ENCODE data around the gene PRDM1. TPM values are rescaled to one million over a fixed set of nuclear protein-coding genes. Genes with fewer than 3 reads are reported as not detected.

PRDM1 gene
- total RNA-seq, 2 experiments from 2014 or later: 24.6 to 24.7 TPM

DNA sequence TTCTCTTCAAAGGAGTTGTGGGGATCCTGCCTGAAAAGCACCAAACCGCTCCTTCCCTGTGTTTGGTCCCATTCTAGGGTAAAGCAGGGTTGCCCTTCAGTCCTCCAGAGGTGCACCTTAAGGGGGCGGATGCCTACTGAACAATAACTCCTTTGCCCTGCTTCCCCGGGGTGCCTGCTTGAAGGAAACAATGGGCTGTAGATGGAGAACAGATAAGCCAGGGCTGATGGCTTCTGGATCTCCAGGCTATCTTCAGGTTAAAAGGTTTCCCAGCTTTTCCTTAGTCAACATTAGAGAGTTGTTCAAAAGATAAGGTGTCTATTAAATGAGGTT, 5.4 kb upstream of the PRDM1 start:
- Mint-ChIP-seq H3K4me3 (no peak overlapping the region), H3K27me3 (peaks cover 20% of the 10 kb centered on the region), H3K4me1 (ENCODE audit: low read depth) (peaks cover 28% of the 10 kb centered on the region), H3K27ac (no peak overlapping the region), H3K36me3 (ENCODE audit: low read depth) (no peaks in the 10 kb centered on the region), H3K9me3 (no peaks in the 10 kb centered on the region)
- DNase-seq (no peak), ATAC-seq (no peak)
- TF ChIP-seq, protein P1, sequence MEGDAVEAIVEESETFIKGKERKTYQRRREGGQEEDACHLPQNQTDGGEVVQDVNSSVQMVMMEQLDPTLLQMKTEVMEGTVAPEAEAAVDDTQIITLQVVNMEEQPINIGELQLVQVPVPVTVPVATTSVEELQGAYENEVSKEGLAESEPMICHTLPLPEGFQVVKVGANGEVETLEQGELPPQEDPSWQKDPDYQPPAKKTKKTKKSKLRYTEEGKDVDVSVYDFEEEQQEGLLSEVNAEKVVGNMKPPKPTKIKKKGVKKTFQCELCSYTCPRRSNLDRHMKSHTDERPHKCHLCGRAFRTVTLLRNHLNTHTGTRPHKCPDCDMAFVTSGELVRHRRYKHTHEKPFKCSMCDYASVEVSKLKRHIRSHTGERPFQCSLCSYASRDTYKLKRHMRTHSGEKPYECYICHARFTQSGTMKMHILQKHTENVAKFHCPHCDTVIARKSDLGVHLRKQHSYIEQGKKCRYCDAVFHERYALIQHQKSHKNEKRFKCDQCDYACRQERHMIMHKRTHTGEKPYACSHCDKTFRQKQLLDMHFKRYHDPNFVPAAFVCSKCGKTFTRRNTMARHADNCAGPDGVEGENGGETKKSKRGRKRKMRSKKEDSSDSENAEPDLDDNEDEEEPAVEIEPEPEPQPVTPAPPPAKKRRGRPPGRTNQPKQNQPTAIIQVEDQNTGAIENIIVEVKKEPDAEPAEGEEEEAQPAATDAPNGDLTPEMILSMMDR (IDR thresholded peaks at IDR 0.05): no peak
- POLR2A ChIA-PET: no interaction called here
- intact Hi-C loops (cut with micrococcal nuclease): no loop called here
- CTCF ChIA-PET: interaction anchor here (1.0 to 1.5 kb wide), 3 partner anchors 9 to 143 kb away, joined by 3 to 5 read pairs (median 4); no protein-coding TSS in a partner anchor

DNA sequence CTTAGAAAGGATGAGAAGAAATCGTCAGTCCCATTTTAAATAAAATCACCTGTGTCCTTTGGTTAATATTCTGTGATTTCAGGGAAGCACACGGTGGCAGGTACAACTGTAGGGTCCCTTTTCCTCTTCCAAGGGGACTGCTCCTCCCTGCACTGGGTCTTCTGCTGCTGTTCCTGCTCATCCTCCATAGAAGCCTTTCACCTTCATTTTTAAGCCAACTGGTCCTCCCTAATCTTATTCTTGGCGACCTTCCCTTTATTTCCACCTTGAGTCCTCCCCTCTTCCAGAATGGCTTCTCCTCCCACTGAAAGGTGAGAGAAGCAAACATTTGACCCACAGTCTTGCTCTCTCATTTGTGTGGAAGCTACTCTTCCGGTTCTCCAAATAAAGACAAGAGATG, 4.4 kb upstream of the PRDM1 start:
- TF ChIP-seq, protein P1 (IDR thresholded peaks at IDR 0.05): no peak
- ATAC-seq: no peak
- H3K27ac Mint-ChIP-seq: no peak overlapping the region
- H3K4me3 Mint-ChIP-seq: no peak overlapping the region
- ChIA-PET POLR2A (no interaction called here), CTCF (interaction anchor here (2.5 kb wide), 1 partner anchor 141 kb away, joined by 15 read pairs; no protein-coding TSS in a partner anchor)
- H3K4me1 Mint-ChIP-seq (ENCODE audit: low read depth): peaks cover 35% of the 10 kb centered on the region
- H3K9me3 Mint-ChIP-seq: no peaks in the 10 kb centered on the region
- DNase-seq: no peak
- H3K36me3 Mint-ChIP-seq (ENCODE audit: low read depth): no peaks in the 10 kb centered on the region
- peaks cover 25% of the 10 kb centered on the region for H3K27me3 Mint-ChIP-seq
- intact Hi-C loops (cut with micrococcal nuclease): no loop called here

DNA sequence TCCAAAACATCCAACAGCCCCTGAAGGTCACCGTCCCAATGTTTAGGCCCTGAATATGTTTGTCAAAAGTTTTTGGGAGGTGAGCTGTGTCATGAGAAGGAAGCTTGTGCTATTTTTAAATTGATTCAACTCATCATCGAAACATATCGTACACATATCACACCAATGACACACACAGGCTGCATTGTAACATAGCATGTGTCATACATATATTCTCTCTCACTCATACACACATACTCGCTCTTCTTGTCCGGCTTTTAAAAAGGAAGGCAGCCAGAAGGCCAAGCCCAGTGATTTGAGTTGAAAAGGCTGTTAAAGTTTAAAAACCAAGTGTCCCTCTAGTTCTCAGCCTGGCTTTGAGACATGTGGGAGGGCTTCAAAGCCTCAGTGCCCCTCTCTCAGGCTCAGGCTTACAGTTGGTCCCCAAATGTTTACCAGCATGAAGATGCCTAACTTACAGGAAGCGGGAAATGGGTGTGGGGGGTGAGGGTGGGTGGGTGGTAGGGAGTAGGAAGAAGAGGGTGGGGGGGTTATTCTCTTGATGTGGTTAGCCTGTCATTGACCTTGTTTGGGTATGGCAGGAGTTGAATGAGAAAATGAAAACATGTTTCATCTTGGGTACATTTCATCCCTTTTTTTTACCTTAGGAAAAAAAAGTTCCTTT, 3.3 kb upstream of the PRDM1 start:
- no peaks in the 10 kb centered on the region for H3K9me3 Mint-ChIP-seq
- POLR2A ChIA-PET: interaction anchor here (1.0 to 1.4 kb wide), 5 partner anchors 13 to 191 kb away, joined by 3 to 6 read pairs (median 3); no protein-coding TSS in a partner anchor
- H3K36me3 Mint-ChIP-seq (ENCODE audit: low read depth): peaks cover 3% of the 10 kb centered on the region
- peaks cover 41% of the 10 kb centered on the region for H3K4me1 Mint-ChIP-seq (ENCODE audit: low read depth)
- TF ChIP-seq, protein P1 (IDR thresholded peaks at IDR 0.05): no peak
- ATAC-seq (peak; percentile 23), DNase-seq (no peak)
- intact Hi-C loops (cut with micrococcal nuclease): no loop called here
- peaks cover 30% of the 10 kb centered on the region for H3K27me3 Mint-ChIP-seq
- no peak overlapping the region for H3K4me3 Mint-ChIP-seq
- CTCF ChIA-PET: interaction anchor here (1.1 to 2.5 kb wide), 3 partner anchors 26 to 140 kb away, joined by 3 to 15 read pairs (median 4); no protein-coding TSS in a partner anchor
- peak overlapping the region; percentile 14 for H3K27ac Mint-ChIP-seq

DNA sequence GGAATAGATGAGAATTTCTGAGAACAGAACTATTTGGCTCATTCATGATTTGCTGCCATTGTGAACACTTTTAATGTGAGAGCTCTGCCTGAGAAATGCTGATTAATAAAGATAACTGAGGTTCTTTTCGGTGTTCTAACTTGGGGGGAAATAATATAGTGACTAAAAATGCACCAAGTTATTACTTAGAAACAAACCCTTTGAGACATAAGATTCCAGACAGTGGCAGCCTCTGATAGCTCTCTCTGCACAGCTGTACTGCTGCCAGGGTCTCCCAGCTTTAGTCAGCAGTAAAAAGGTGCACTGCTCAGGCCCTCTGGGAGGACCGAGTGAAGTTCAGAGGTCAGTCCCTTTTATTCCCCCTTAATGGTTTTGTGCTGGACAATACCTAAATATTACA, 2.5 kb upstream of the PRDM1 start:
- DNase-seq: no peak
- no peaks in the 10 kb centered on the region for H3K9me3 Mint-ChIP-seq
- peak overlapping the region; percentile 43 for H3K27ac Mint-ChIP-seq
- ChIA-PET CTCF (interaction anchor here (1.0 to 2.5 kb wide), 3 partner anchors 35 to 144 kb away, joined by 3 to 15 read pairs (median 4); no protein-coding TSS in a partner anchor), POLR2A (interaction anchor here (0.9 to 1.4 kb wide), 6 partner anchors 13 to 190 kb away, joined by 3 to 6 read pairs (median 3); no protein-coding TSS in a partner anchor)
- ATAC-seq: peak; percentile 29
- intact Hi-C loops (cut with micrococcal nuclease): no loop called here
- H3K4me1 Mint-ChIP-seq (ENCODE audit: low read depth): peaks cover 45% of the 10 kb centered on the region
- TF ChIP-seq, protein P1 (IDR thresholded peaks at IDR 0.05): no peak
- H3K36me3 Mint-ChIP-seq (ENCODE audit: low read depth): peaks cover 6% of the 10 kb centered on the region
- no peak overlapping the region for H3K4me3 Mint-ChIP-seq
- peaks cover 35% of the 10 kb centered on the region for H3K27me3 Mint-ChIP-seq
